ENCODE results near the gene L1TD1.

GRCh38 chr1:62175568-62176179 is 19.0 kb upstream of the L1TD1 start:
- peak; percentile 80 for TF ChIP-seq CTCF (IDR thresholded peaks at IDR 0.05; ENCODE audit: low read length)
- TF ChIP-seq EZH2 (IDR thresholded peaks at IDR 0.05; ENCODE audit: borderline replicate concordance, low read length) = no peak

All from OCI-LY1 (cell line).